Glomerular visceral epithelial cell (primary cell): ENCODE measurements around the gene GNAS.
"Not testable (repeated sequence)": the region's sequence is repeated elsewhere in the genome, so short reads cannot be mapped to it uniquely, and the experiment has no call there.

Source experiments
- DNase-seq: peaks from one replicate; pipeline ENCODE4 v3.0.0-alpha.2; 2016; ENCODE audit errors: extremely low spot score

Gene GNAS

GRCh38 chr20:58927490-58928061 is 75.1 kb downstream of the GNAS start:
- no peak for DNase-seq

GRCh38 chr20:58930496-58930895 is 78.0 kb downstream of the GNAS start:
- no peak for DNase-seq

GRCh38 chr20:58932170-58932569 is 79.7 kb downstream of the GNAS start:
- no peak for DNase-seq

GRCh38 chr20:58938078-58938477 is 85.6 kb downstream of the GNAS start:
- no peak for DNase-seq

- no peak for DNase-seq
Measured at GRCh38 chr20:58938541-58938940, 86.0 kb downstream of the GNAS start.

- DNase-seq = no peak
Measured at GRCh38 chr20:58941471-58941870, 89.0 kb downstream of the GNAS start.

- no peak for DNase-seq
Measured at GRCh38 chr20:58942549-58942948, 90.0 kb downstream of the GNAS start.

- no peak for DNase-seq
Measured at GRCh38 chr20:58944610-58945009, 92.1 kb downstream of the GNAS start.

GRCh38 chr20:58945965-58946631 is 93.6 kb downstream of the GNAS start:
- no peak for DNase-seq

GRCh38 chr20:58947797-58948388 is 95.4 kb downstream of the GNAS start:
- not testable (repeated sequence) for DNase-seq

- no peak for DNase-seq
Measured at GRCh38 chr20:58950603-58951002, 98.1 kb downstream of the GNAS start.

GRCh38 chr20:58953050-58953449 is 100.5 kb downstream of the GNAS start:
- DNase-seq = no peak

- DNase-seq = no peak
Measured at GRCh38 chr20:58956078-58956477, 103.6 kb downstream of the GNAS start.

GRCh38 chr20:58959652-58960051 is 107.1 kb downstream of the GNAS start:
- no peak for DNase-seq
